ENCODE data around the gene CTDP1.
"Not testable (repeated sequence)": the region's sequence is repeated elsewhere in the genome, so short reads cannot be mapped to it uniquely, and the experiment has no call there.

Gene CTDP1

GRCh38 chr18:79692886-79693285, 13.3 kb downstream of the CTDP1 start:
- 91 to 95% methylated on average over 12 of the region's 12 CpGs for WGBS, 2 experiments
- no peak overlapping the region for H3K27ac ChIP-seq (ENCODE audit: insufficient read depth, low read depth, low read length, poor library complexity, severe bottlenecking)

GRCh38 chr18:79693561-79694205, 14.1 kb downstream of the CTDP1 start:
- WGBS, 2 experiments: 75 to 76% methylated on average over 31 of the region's 31 CpGs
- Histone ChIP-seq H3K9me3 (ENCODE audit: control insufficient read depth, low read length) (no peaks in the 10 kb centered on the region), H3K4me3 (ENCODE audit: insufficient read depth, low read depth, low read length) (no peak overlapping the region), H3K27me3 (ENCODE audit: control insufficient read depth, insufficient read depth, low read length, poor library complexity, severe bottlenecking) (no peaks in the 10 kb centered on the region), H3K36me3 (ENCODE audit: control insufficient read depth, insufficient read depth, low read length) (no peaks in the 10 kb centered on the region), H3K27ac (ENCODE audit: insufficient read depth, low read depth, low read length, poor library complexity, severe bottlenecking) (no peak overlapping the region), H3K4me1 (ENCODE audit: control insufficient read depth, insufficient read depth, low read length) (peaks cover 9% of the 10 kb centered on the region)

More at GRCh38 chr18:79692886-79693285, 13.3 kb downstream of the CTDP1 start:
- Histone ChIP-seq H3K4me3 (ENCODE audit: insufficient read depth, low read depth, low read length) (no peak overlapping the region), H3K27me3 (ENCODE audit: control insufficient read depth, insufficient read depth, low read length, poor library complexity, severe bottlenecking) (no peaks in the 10 kb centered on the region), H3K4me1 (ENCODE audit: control insufficient read depth, insufficient read depth, low read length) (peaks cover 9% of the 10 kb centered on the region), H3K36me3 (ENCODE audit: control insufficient read depth, insufficient read depth, low read length) (no peaks in the 10 kb centered on the region), H3K9me3 (ENCODE audit: control insufficient read depth, low read length) (no peaks in the 10 kb centered on the region)

GRCh38 chr18:79694206-79694894, 14.7 kb downstream of the CTDP1 start:
- not testable (repeated sequence) for H3K27me3 ChIP-seq (ENCODE audit: control insufficient read depth, insufficient read depth, low read length, poor library complexity, severe bottlenecking); H3K36me3 ChIP-seq (ENCODE audit: control insufficient read depth, insufficient read depth, low read length); H3K4me1 ChIP-seq (ENCODE audit: control insufficient read depth, insufficient read depth, low read length); H3K9me3 ChIP-seq (ENCODE audit: control insufficient read depth, low read length); H3K27ac ChIP-seq (ENCODE audit: insufficient read depth, low read depth, low read length, poor library complexity, severe bottlenecking); H3K4me3 ChIP-seq (ENCODE audit: insufficient read depth, low read depth, low read length)
- WGBS, 2 experiments: 92 to 93% methylated on average over 31 to 32 of the region's 32 CpGs

- H3K27ac ChIP-seq (ENCODE audit: insufficient read depth, low read depth, low read length, poor library complexity, severe bottlenecking): no peak overlapping the region
- H3K9me3 ChIP-seq (ENCODE audit: control insufficient read depth, low read length): no peaks in the 10 kb centered on the region
- no peaks in the 10 kb centered on the region for H3K27me3 ChIP-seq (ENCODE audit: control insufficient read depth, insufficient read depth, low read length, poor library complexity, severe bottlenecking)
- H3K4me1 ChIP-seq (ENCODE audit: control insufficient read depth, insufficient read depth, low read length): peaks cover 9% of the 10 kb centered on the region
- H3K4me3 ChIP-seq (ENCODE audit: insufficient read depth, low read depth, low read length): no peak overlapping the region
- no peaks in the 10 kb centered on the region for H3K36me3 ChIP-seq (ENCODE audit: control insufficient read depth, insufficient read depth, low read length)
- 96 to 100% methylated on average over 3 of the region's 3 CpGs for WGBS, 2 experiments
Measured at GRCh38 chr18:79694895-79695213, 15.3 kb downstream of the CTDP1 start.

- whole genome bisulfite sequencing, 2 experiments: 87 to 89% methylated on average over 13 of the region's 13 CpGs
- no peak overlapping the region for H3K4me3 ChIP-seq (ENCODE audit: insufficient read depth, low read depth, low read length)
Measured at GRCh38 chr18:79695269-79695668, 15.7 kb downstream of the CTDP1 start.

GRCh38 chr18:79695856-79696850, 16.6 kb downstream of the CTDP1 start:
- Histone ChIP-seq H3K4me1 (ENCODE audit: control insufficient read depth, insufficient read depth, low read length) (peaks cover 9% of the 10 kb centered on the region), H3K36me3 (ENCODE audit: control insufficient read depth, insufficient read depth, low read length) (peaks cover 5% of the 10 kb centered on the region), H3K27me3 (ENCODE audit: control insufficient read depth, insufficient read depth, low read length, poor library complexity, severe bottlenecking) (no peaks in the 10 kb centered on the region), H3K9me3 (ENCODE audit: control insufficient read depth, low read length) (no peaks in the 10 kb centered on the region), H3K4me3 (ENCODE audit: insufficient read depth, low read depth, low read length) (no peak overlapping the region), H3K27ac (ENCODE audit: insufficient read depth, low read depth, low read length, poor library complexity, severe bottlenecking) (no peak overlapping the region)
- 94 to 95% methylated on average over 53 of the region's 53 CpGs for WGBS, 2 experiments

More at GRCh38 chr18:79695269-79695668, 15.7 kb downstream of the CTDP1 start:
- Histone ChIP-seq H3K36me3 (ENCODE audit: control insufficient read depth, insufficient read depth, low read length) (peaks cover 2% of the 10 kb centered on the region), H3K4me1 (ENCODE audit: control insufficient read depth, insufficient read depth, low read length) (peaks cover 9% of the 10 kb centered on the region), H3K27ac (ENCODE audit: insufficient read depth, low read depth, low read length, poor library complexity, severe bottlenecking) (no peak overlapping the region), H3K9me3 (ENCODE audit: control insufficient read depth, low read length) (no peaks in the 10 kb centered on the region), H3K27me3 (ENCODE audit: control insufficient read depth, insufficient read depth, low read length, poor library complexity, severe bottlenecking) (no peaks in the 10 kb centered on the region)

- Histone ChIP-seq H3K4me3 (ENCODE audit: insufficient read depth, low read depth, low read length) (no peak overlapping the region), H3K27me3 (ENCODE audit: control insufficient read depth, insufficient read depth, low read length, poor library complexity, severe bottlenecking) (no peaks in the 10 kb centered on the region), H3K36me3 (ENCODE audit: control insufficient read depth, insufficient read depth, low read length) (peaks cover 5% of the 10 kb centered on the region), H3K4me1 (ENCODE audit: control insufficient read depth, insufficient read depth, low read length) (peaks cover 9% of the 10 kb centered on the region), H3K9me3 (ENCODE audit: control insufficient read depth, low read length) (no peaks in the 10 kb centered on the region), H3K27ac (ENCODE audit: insufficient read depth, low read depth, low read length, poor library complexity, severe bottlenecking) (no peak overlapping the region)
- 93% methylated on average over 24 of the region's 24 CpGs for WGBS, 2 experiments
Measured at GRCh38 chr18:79697178-79697577, 17.6 kb downstream of the CTDP1 start.

- Histone ChIP-seq H3K27ac (ENCODE audit: insufficient read depth, low read depth, low read length, poor library complexity, severe bottlenecking) (no peak overlapping the region), H3K27me3 (ENCODE audit: control insufficient read depth, insufficient read depth, low read length, poor library complexity, severe bottlenecking) (no peaks in the 10 kb centered on the region), H3K4me3 (ENCODE audit: insufficient read depth, low read depth, low read length) (no peak overlapping the region), H3K36me3 (ENCODE audit: control insufficient read depth, insufficient read depth, low read length) (peaks cover 5% of the 10 kb centered on the region), H3K4me1 (ENCODE audit: control insufficient read depth, insufficient read depth, low read length) (peaks cover 5% of the 10 kb centered on the region), H3K9me3 (ENCODE audit: control insufficient read depth, low read length) (no peaks in the 10 kb centered on the region)
- WGBS, 2 experiments: 95 to 96% methylated on average over 22 of the region's 22 CpGs
Measured at GRCh38 chr18:79697976-79698375, 18.4 kb downstream of the CTDP1 start.

GRCh38 chr18:79698668-79699335, 19.2 kb downstream of the CTDP1 start:
- WGBS, 2 experiments: 96% methylated on average over 14 of the region's 14 CpGs
- Histone ChIP-seq H3K9me3 (ENCODE audit: control insufficient read depth, low read length) (no peaks in the 10 kb centered on the region), H3K4me3 (ENCODE audit: insufficient read depth, low read depth, low read length) (no peak overlapping the region), H3K27ac (ENCODE audit: insufficient read depth, low read depth, low read length, poor library complexity, severe bottlenecking) (no peak overlapping the region), H3K27me3 (ENCODE audit: control insufficient read depth, insufficient read depth, low read length, poor library complexity, severe bottlenecking) (no peaks in the 10 kb centered on the region), H3K36me3 (ENCODE audit: control insufficient read depth, insufficient read depth, low read length) (peaks cover 8% of the 10 kb centered on the region), H3K4me1 (ENCODE audit: control insufficient read depth, insufficient read depth, low read length) (peaks cover 2% of the 10 kb centered on the region)
